22Rv1 (cell line): ENCODE data around the gene VIM.

Experiments
- CTCF ChIP-seq: fragments of 450-650 bp; IDR thresholded peaks from 2 replicates; pipeline ENCODE4 v1.5.1; 2017; ENCODE audit warnings: mild to moderate bottlenecking
- ZFX ChIP-seq: fragments of 450-650 bp; IDR thresholded peaks from 2 replicates; pipeline ENCODE4 v1.6.1; 2017; ENCODE audit warnings: antibody characterized with exemption, borderline replicate concordance

- TF ChIP-seq CTCF (no peak), ZFX (no peak)
These were observed 9.9 kb downstream of the VIM start for GRCh38 chr10:17237915-17238444.
